GM18520 (cell line): ENCODE data around the gene CCDC63.

Experiments used
- ATAC-seq: cut with Tn5 transposase; IDR thresholded peaks from one replicate; pipeline ENCODE4 v1.9.1; 2021; ENCODE audit not compliant: unreplicated experiment

Gene CCDC63

GRCh38 chr12:110846615-110847566 lies at the start of gene CCDC63:
TSS of gene CCDC63 (plus strand) at chr12:110846987. CDS start at chr12:110852955, 5,968 bp downstream.
- no peak for ATAC-seq

GRCh38 chr12:110798461-110798860 lies 48.3 kb upstream of the CCDC63 start:
- no peak for ATAC-seq

GRCh38 chr12:110802489-110802888 lies 44.3 kb upstream of the CCDC63 start:
- ATAC-seq, result no peak

DNA sequence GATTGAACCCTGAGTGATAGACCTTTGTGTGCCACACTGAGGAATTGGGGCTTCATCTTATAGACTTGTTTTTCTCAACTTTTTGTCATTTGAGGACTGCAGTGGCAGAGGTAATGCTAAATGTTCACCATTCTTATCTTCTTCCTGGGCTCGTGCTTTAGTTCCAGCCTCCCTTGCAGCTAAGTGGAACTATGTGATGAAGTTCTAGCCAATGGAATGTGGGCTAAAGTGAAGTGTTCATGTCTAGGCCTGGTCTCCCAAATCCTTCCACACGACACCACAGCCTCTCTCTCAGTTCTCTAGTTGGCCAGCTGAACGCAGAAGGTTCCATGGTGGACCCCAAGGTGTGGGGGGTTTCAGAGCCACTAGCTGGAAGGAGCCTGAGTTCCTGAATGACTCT lies 42.4 kb upstream of the CCDC63 start:
- ATAC-seq, result no peak

DNA sequence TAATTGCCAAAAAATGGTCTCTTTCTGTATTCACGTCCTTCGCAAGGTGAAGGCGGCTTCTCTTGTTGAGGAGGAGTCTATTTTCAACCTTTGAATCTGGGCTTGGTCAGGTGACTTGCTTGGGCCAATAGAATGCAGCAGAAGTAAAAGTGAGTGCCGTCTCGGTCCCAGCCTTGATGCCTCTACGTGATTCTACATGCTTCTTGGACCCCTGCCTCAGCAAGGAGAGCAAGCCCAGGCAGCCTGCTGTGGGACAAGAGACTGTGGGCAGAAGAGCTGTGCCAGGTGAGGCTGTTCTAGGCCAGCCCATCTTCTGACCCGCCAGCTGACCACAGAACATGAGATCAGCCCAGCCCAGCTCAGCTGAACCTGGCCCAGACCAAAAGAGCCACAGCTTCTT lies 39.1 kb upstream of the CCDC63 start:
- no peak for ATAC-seq

GRCh38 chr12:110809149-110809548 lies 37.6 kb upstream of the CCDC63 start:
- ATAC-seq, result no peak

DNA sequence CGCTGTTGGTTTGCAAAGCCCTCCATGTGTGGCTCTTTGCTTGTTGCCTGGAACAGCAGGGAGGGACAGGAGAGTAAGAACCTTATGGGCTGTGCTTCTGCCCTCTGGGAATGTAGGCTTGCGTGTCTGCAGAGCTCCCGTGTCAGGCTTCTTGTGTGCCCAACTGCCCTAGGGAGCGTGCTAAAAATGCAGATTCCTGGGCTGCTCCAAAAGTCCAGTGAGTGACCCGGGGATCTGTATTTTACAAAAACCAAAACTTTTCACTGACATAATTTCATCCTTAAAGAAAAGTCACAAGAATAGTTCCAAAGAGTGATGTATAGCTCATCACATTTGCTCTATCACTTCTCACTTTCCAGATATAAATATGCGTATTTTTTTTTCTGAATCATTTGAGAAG lies 34.8 kb upstream of the CCDC63 start:
- no peak for ATAC-seq

DNA sequence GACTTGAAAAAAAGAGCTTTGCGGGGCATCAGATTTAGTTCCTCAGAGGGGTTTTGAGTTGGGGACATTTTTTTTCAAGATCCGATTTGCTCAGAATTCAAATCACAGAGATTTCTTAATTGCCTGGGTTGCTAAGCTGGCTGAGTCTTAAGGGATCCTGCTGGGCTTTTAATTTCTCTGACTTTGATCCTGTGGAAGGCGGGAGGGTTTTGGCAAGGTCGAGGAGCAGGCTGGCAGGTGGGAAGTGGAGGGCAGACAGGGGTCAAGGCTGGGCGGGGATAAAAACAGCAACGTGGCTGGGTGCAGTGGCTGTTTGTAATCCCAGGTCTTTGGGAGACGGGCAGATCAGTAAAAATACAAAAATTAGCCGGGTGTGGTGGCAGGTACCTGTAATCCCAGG lies 33.5 kb upstream of the CCDC63 start:
- ATAC-seq, result no peak

DNA sequence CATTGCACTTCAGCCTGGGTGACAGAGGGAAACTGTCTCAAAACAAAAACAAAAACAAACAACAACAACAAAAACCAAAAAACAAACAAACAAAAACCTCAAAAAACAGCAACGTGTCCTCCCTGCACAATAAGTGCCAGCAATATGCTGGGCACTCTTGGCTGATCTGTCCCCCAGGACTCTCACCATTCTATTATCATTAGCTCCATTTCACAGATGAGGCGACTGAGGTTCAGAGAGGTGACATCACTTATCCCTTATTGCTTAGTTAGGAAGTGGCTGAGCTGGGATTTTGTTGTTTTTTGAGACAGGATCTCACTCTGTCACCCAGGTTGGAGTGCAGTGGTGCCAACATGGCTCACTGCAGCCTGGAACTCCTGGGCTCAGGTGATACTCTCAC lies 33.0 kb upstream of the CCDC63 start:
- no peak for ATAC-seq

DNA sequence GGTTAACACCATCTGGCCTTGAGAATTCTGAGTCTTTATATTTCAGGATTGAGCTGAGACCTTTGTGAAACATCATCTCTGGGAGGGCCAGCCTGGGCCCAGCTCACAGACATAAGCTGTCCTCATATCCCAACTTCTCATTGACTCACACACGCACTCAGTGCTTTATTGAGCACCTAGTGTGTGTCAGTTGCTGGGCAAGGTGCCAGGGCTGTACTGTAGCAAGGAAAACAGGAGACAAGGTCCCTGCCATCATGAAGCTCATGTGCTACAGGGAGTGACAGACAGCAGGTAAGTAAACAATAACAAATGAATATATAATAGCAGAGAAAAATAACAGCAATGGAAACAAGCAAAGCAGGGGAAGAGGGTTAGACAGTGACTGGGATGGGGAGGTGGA lies 30.5 kb upstream of the CCDC63 start:
- no peak for ATAC-seq

DNA sequence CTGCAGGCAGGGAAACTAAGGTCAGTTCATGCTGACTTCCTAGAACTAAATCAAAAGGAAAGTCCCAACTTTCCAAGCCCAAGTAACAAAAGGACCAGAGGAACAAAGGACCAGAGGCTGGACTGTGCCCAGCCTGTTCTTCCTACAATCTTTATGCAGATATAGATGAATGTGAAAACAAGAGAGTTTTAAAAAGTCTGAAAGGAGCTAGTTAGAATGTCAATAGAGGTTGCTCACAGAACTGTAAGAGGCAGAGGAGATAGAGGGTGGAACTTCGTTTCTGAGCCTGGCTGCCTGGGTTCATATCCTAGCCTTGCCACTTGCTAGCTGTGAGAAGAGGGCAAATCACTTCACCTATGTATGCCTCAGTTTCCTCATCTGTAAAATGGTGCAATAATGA lies 30.0 kb upstream of the CCDC63 start:
- ATAC-seq, result no peak

DNA sequence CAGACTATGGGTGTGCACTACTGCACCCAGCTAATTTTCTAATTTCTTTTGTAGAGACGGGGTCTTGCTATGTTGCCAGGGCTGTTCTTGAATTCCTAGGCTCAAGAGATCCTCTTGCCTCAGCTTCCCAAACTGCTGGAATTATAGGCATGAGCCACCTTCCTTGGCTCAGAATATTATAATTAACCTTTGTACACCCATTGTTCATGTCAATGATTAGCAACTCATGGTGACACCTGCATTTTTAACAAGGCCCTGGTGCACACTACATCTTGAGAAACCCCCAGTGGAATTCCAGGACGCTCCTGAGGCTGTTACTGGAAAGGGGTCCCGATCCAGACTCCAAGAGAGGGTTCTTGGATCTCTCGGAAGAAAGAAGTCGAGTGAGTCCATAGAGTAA lies 28.3 kb upstream of the CCDC63 start:
- ATAC-seq, result no peak

- ATAC-seq, result no peak
Measured at GRCh38 chr12:110819150-110819549, 27.6 kb upstream of the CCDC63 start.

DNA sequence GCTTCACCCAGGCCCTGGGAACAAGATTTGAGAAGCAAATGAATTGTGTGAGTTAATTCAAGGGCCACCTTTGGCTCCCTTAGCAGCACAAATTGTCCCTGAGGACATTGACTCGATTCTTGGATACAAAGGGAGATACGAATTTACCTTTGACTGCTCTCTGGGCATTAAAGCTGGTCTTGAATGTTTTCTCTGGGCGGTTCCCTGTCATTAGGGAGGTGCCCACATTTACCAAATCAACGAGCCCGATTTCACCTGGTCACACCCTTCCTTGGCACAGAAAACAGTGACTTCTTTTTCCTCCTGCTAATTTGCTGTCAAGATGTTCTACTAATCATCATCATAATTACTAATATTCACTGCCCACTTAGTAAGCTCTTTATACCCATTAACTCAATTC lies 27.1 kb upstream of the CCDC63 start:
- ATAC-seq, result no peak

DNA sequence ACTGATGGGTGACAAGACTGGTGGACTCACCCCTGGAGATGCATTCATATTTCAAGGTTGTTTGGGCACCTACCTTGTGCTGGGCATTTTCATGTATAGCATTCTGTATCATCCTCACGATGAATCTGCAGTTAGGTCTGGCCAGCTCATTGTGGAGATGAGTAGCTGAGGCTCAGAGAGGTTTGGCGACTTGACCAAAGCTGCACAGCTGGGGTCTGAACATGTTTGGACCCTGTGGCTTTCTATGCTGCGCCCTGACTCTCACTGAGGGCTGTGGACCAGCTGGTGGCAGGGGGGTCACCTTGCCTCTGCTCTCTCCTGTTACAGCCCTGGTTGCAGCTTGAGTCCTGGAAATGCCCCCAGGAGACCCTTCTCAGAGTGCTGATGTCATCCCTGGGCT lies 24.9 kb upstream of the CCDC63 start:
- no peak for ATAC-seq

GRCh38 chr12:110822821-110823415 lies 23.9 kb upstream of the CCDC63 start:
- ATAC-seq, result no peak

DNA sequence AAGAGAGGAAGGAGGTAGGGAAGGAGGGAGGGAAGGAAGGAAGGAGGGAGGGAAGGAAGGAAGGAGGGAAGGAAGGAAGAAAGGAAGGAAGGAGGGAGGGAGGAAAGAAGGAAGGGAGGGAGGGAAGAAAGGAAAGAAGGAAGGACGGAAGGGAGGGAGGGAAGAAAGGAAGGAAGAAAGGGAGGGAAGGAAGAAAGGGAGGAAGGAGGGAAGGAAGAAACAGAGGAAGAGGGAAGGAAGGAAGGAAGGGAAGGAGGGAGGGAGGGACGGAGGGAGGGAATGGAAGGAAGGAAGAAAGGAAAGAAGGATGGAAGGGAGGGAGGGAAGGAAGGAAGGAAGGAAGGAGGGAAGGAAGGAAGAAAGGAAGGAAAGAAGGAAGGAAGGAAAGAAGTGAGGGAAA lies 22.4 kb upstream of the CCDC63 start:
- ATAC-seq, result no peak

DNA sequence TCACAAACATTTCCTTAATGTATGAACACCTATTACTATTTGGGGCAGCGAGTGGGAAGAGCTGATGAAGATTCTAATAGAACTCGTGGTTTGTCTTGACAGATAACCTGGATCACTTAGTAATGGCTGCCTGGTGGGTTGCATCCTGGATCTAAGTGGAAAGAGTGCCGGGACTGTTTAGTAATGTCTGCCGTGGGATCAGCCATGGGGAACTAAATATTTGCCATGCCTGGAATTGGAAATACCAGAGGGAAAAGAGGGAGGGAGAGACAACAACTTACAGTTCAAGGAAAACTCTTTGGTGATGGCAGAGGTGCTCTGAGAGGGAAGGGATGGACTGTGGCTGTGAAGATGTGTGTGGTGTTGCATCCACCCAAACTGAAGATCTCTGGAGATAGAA lies 21.3 kb upstream of the CCDC63 start:
- no peak for ATAC-seq

GRCh38 chr12:110826592-110827200 lies 20.1 kb upstream of the CCDC63 start:
- ATAC-seq, result no peak

DNA sequence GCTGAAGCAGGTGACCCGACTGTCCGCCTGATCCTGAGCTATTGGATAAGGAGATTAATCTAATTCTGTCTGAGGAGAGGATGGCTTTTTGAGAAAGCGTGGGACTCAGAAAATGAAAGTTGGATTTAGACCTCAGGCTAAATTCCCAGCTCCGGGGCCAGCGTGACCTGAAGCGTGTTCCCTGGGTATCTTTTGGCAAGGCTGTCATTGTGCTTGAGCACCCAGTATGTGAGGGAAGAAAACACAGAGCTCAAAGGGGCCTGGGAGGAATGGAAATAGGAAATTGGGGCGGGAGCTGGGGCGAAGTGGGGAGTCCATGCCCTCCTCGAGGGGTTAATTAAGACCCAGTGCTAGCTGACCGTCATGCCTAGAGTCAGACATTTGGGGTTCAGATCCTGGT lies 17.5 kb upstream of the CCDC63 start:
- no peak for ATAC-seq

DNA sequence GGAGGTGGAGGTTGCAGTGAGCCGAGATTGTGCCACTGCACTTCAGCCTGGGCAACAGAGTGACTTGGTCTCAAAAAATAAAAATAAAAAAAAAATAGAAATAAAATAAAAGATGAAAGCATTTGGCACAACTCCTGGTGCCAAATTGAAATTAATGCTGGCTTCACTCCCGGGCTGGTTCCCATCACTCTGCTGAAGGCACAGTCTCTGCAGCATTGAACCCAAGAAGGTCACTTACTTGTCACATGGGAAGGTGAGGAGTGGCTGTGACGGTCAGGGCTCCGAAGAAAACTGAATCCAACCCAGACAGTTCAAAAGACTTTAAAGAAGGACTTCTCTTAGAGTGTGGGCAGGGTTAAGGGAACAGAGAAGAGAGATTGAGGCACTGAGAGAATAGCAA lies 10.5 kb upstream of the CCDC63 start:
- no peak for ATAC-seq

DNA sequence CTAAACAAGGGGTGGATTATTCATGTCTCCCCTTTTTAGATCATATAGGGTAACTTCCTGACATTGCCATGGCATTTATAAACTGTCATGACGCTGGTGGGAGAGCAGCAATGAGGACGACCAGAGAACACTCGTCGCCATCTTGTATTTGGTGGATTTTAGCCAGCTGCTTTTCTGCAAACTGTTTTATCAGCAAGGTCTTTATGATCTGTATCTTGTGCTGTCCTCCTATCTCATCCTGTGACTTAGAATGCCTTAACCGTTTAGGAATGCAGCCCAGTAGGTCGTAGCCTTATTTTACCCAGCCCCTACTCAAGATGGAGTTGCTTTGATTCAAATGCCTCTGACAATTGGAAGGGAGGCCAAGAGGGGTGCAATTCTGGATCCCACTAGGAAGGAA lies 5.8 kb upstream of the CCDC63 start:
- ATAC-seq, result no peak
